Mucosa of rectum (tissue), 2 donors: ENCODE measurements around the gene KIF21A.

Source experiments
- H3K27ac ChIP-seq, 2 donors: one replicate each; pipeline ENCODE4 v1.7.0; 2013; ENCODE audit warnings: inconsistent platforms in 2 of 2, low read depth in 2 of 2, low read length in 2 of 2
- H3K27me3 ChIP-seq, 2 donors: one replicate each; pipeline ENCODE4 v1.7.0; 2013; ENCODE audit warnings: low read length in 2 of 2; ENCODE audit not compliant: control insufficient read depth in 2 of 2, insufficient read depth in 2 of 2
- H3K36me3 ChIP-seq, 2 donors: one replicate each; pipeline ENCODE4 v1.7.0; 2013; ENCODE audit warnings: low read length in 2 of 2; ENCODE audit not compliant: control insufficient read depth in 2 of 2, insufficient read depth in 2 of 2
- H3K4me1 ChIP-seq, 2 donors: one replicate each; pipeline ENCODE4 v1.7.0; 2013; ENCODE audit warnings: low read length in 2 of 2, mild to moderate bottlenecking in 1 of 2; ENCODE audit not compliant: control insufficient read depth in 2 of 2, insufficient read depth in 2 of 2
- H3K4me3 ChIP-seq, 2 donors: one replicate each; pipeline ENCODE4 v1.7.0; 2013; ENCODE audit warnings: low read length in 2 of 2
- H3K9ac ChIP-seq, 2 donors: one replicate each; pipeline ENCODE4 v1.7.0; 2013; ENCODE audit warnings: low read length in 2 of 2, low read depth in 1 of 2, mild to moderate bottlenecking in 1 of 2
- H3K9me3 ChIP-seq, 2 donors: one replicate each; pipeline ENCODE4 v1.7.0; 2013; ENCODE audit warnings: low read length in 2 of 2; ENCODE audit not compliant: control insufficient read depth in 2 of 2
- donor health status: healthy.
- donor health status: Normal muscosa, but diverticular disease.

The KIF21A gene

GRCh38 chr12:39267886-39268285, 175.0 kb downstream of the KIF21A start:
- H3K36me3 ChIP-seq, result no peaks in the 10 kb centered on the region
- no peak overlapping the region for H3K27ac ChIP-seq
- no peak overlapping the region for H3K9ac ChIP-seq
- H3K9me3 ChIP-seq, result no peaks in the 10 kb centered on the region
- no peaks in the 10 kb centered on the region for H3K4me1 ChIP-seq
- no peaks in the 10 kb centered on the region for H3K27me3 ChIP-seq
- H3K4me3 ChIP-seq, result no peak overlapping the region

- Histone ChIP-seq H3K36me3 (no peaks in the 10 kb centered on the region), H3K4me3 (no peak overlapping the region), H3K9ac (no peak overlapping the region), H3K4me1 (no peaks in the 10 kb centered on the region), H3K9me3 (no peaks in the 10 kb centered on the region), H3K27ac (no peak overlapping the region), H3K27me3 (no peaks in the 10 kb centered on the region)
Measured at GRCh38 chr12:39252628-39253027, 190.3 kb downstream of the KIF21A start.
